WTC11 (cell line): ENCODE measurements around the gene A1BG. TPM values are rescaled to one million over a fixed set of nuclear protein-coding genes. Genes with fewer than 3 reads are reported as not detected.
A peak's percentile ranks its signal among the peaks of the same experiment; 100 is the strongest.

Source experiments
- ATAC-seq: fragments of 200-7000 bp; cut with Tn5 transposase; 2 replicates; pipeline ENCODE4 v1.10.0; 2021; ENCODE audit warnings: mild to moderate bottlenecking, moderate library complexity
- CTCF ChIA-PET: fragments of 300-600 bp; sonication (Branson Sonifier 250); formaldehyde crosslinking; loops from one replicate; lab custom pipeline; 2021; ENCODE audit warnings: antibody characterized with exemption; lab: Charles Lee
- POLR2A ChIA-PET: fragments of 350-600 bp; sonication (Branson Sonifier 250); formaldehyde crosslinking; loops from one replicate; lab custom pipeline; 2021; ENCODE audit warnings: antibody characterized with exemption; lab: Charles Lee
- DNase-seq: peaks from one replicate; pipeline ENCODE4 v3.0.0; 2021; ENCODE audit warnings: low spot score
- H3K27ac Mint-ChIP-seq: 2 replicates; pipeline ENCODE4 v1.8.0; 2021; ENCODE audit warnings: mixed read lengths
- H3K27me3 Mint-ChIP-seq: 2 replicates; pipeline ENCODE4 v1.8.0; 2021; ENCODE audit warnings: low read depth, mild to moderate bottlenecking, moderate library complexity, mixed read lengths
- H3K36me3 Mint-ChIP-seq: 2 replicates; pipeline ENCODE4 v1.8.0; 2021; ENCODE audit warnings: mixed read lengths
- H3K4me1 Mint-ChIP-seq: 2 replicates; pipeline ENCODE4 v1.8.0; 2022; ENCODE audit warnings: mixed read lengths
- H3K4me3 Mint-ChIP-seq: 2 replicates; pipeline ENCODE4 v1.8.0; 2021; ENCODE audit warnings: mild to moderate bottlenecking, moderate library complexity, mixed read lengths
- H3K9me3 Mint-ChIP-seq: 2 replicates; pipeline ENCODE4 v1.8.0; 2021; ENCODE audit warnings: mixed read lengths
- ATF3 ChIP-seq: sonication (generic); formaldehyde crosslinking; conservative IDR thresholded peaks from 2 replicates; pipeline ENCODE4 v1.8.1; 2022; ENCODE audit warnings: mild to moderate bottlenecking, missing genetic modification reagents
- CREB1 ChIP-seq: sonication (generic); formaldehyde crosslinking; IDR thresholded peaks from 2 replicates; pipeline ENCODE4 v1.8.0; 2023; ENCODE audit warnings: mild to moderate bottlenecking, missing genetic modification reagents
- EMX1 ChIP-seq: fragments of 250-450 bp; sonication (Bioruptor Pico); IDR thresholded peaks from 2 replicates; pipeline ENCODE4 v1.8.0; 2021; ENCODE audit warnings: mild to moderate bottlenecking
- ERG ChIP-seq: fragments of 250-450 bp; sonication (Bioruptor Pico); IDR thresholded peaks from 2 replicates; pipeline ENCODE4 v1.8.0; 2021; ENCODE audit warnings: mild to moderate bottlenecking
- FOXK1 ChIP-seq: sonication (generic); formaldehyde crosslinking; IDR thresholded peaks from 2 replicates; pipeline ENCODE4 v1.8.0; 2022; ENCODE audit warnings: mild to moderate bottlenecking, moderate library complexity, missing genetic modification reagents
- GABPB1 ChIP-seq: sonication (generic); formaldehyde crosslinking; IDR thresholded peaks from 2 replicates; pipeline ENCODE4 v1.8.1; 2023; ENCODE audit warnings: mild to moderate bottlenecking, missing genetic modification reagents
- GTF2I ChIP-seq: fragments of 250-450 bp; sonication (Bioruptor Pico); conservative IDR thresholded peaks from 2 replicates; pipeline ENCODE4 v1.4.0; 2021; ENCODE audit warnings: mild to moderate bottlenecking
- NFATC4 ChIP-seq: fragments of 250-450 bp; sonication (Bioruptor Pico); IDR thresholded peaks from 2 replicates; pipeline ENCODE4 v1.9.0; 2021; ENCODE audit warnings: mild to moderate bottlenecking
- PRRX2 ChIP-seq: fragments of 250-450 bp; sonication (Bioruptor Pico); IDR thresholded peaks from 2 replicates; pipeline ENCODE4 v1.8.0; 2021; ENCODE audit warnings: mild to moderate bottlenecking
- SMAD4 ChIP-seq: sonication (generic); formaldehyde crosslinking; IDR thresholded peaks from 2 replicates; pipeline ENCODE4 v1.8.0; 2022; ENCODE audit warnings: mild to moderate bottlenecking, missing genetic modification reagents
- TCF7 ChIP-seq: sonication (generic); formaldehyde crosslinking; IDR thresholded peaks from 2 replicates; pipeline ENCODE4 v1.8.0; 2022; ENCODE audit warnings: mild to moderate bottlenecking, low read depth, missing genetic modification reagents, moderate library complexity
- ZNF416 ChIP-seq: fragments of 250-450 bp; sonication (Bioruptor Pico); IDR thresholded peaks from 2 replicates; pipeline ENCODE4 v1.9.0; 2021; ENCODE audit warnings: mild to moderate bottlenecking, inconsistent platforms
- ZNF671 ChIP-seq: fragments of 250-450 bp; sonication (Bioruptor Pico); IDR thresholded peaks from 2 replicates; pipeline ENCODE4 v1.8.0; 2021; ENCODE audit warnings: mild to moderate bottlenecking
- total RNA-seq: library from RNA; stranded (reverse); gene quantifications from 3 replicates; pipeline ENCODE4 v1.2.3, GENCODE V29; 2021
- TF ChIP-seq, protein P1 (sequence below): sonication (generic); formaldehyde crosslinking; IDR thresholded peaks from 2 replicates; pipeline ENCODE4 v1.8.1; 2022; ENCODE audit warnings: mild to moderate bottlenecking, moderate library complexity, missing genetic modification reagents
- TF ChIP-seq, protein P2 (sequence below): sonication (generic); formaldehyde crosslinking; IDR thresholded peaks from 2 replicates; pipeline ENCODE4 v1.8.1; 2023; ENCODE audit warnings: mild to moderate bottlenecking, missing genetic modification reagents, borderline replicate concordance
- TF ChIP-seq, protein P3 (sequence below): fragments of 250-450 bp; sonication (Bioruptor Pico); IDR thresholded peaks from 2 replicates; pipeline ENCODE4 v1.9.0; 2021; ENCODE audit warnings: mild to moderate bottlenecking, borderline replicate concordance
- TF ChIP-seq, protein P4 (sequence below): sonication (generic); formaldehyde crosslinking; IDR thresholded peaks from 2 replicates; pipeline ENCODE4 v1.8.0; 2023; ENCODE audit warnings: mild to moderate bottlenecking, missing genetic modification reagents

Gene A1BG
- total RNA-seq, 1 experiment from 2014 or later = 24.3 TPM

GRCh38 chr19:58395979-58396627 lies 42.8 kb upstream of the A1BG start (continued):
- TF ChIP-seq GTF2I (CRISPR knock-in tag) (no peak), GABPB1 (no peak), ATF3 (CRISPR knock-in tag) (no peak)
- TF ChIP-seq, protein P1, sequence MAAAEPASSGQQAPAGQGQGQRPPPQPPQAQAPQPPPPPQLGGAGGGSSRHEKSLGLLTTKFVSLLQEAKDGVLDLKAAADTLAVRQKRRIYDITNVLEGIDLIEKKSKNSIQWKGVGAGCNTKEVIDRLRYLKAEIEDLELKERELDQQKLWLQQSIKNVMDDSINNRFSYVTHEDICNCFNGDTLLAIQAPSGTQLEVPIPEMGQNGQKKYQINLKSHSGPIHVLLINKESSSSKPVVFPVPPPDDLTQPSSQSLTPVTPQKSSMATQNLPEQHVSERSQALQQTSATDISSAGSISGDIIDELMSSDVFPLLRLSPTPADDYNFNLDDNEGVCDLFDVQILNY (CRISPR knock-in tag) = no peak

GRCh38 chr19:58395220-58395978 lies 42.1 kb upstream of the A1BG start, which contains the start of gene RNF225:
Gene RNF225, plus strand, starts transcription at chr19:58395656. Its CDS starts 434 bp downstream, at chr19:58396090.
- H3K36me3 Mint-ChIP-seq = peaks cover 37% of the 10 kb centered on the region
- CTCF ChIA-PET = interaction anchor here (1.1 to 1.7 kb wide), 4 partner anchors 12 to 186 kb away, joined by 3 to 5 read pairs (median 5); partner anchors contain the start of gene ZBTB45
- H3K4me1 Mint-ChIP-seq = peaks cover 10% of the 10 kb centered on the region
- no peaks in the 10 kb centered on the region for H3K9me3 Mint-ChIP-seq
- DNase-seq (peak; percentile 59), ATAC-seq (peak; percentile 67)
- POLR2A ChIA-PET = interaction anchor here (1.5 to 1.8 kb wide), 2 partner anchors 12 to 33 kb away, joined by 4 to 6 read pairs; partner anchors contain the start of gene ZNF497
- peak within 1 kb of the TSS; percentile 63 for H3K27ac Mint-ChIP-seq
- peak within 1 kb of the TSS; percentile 73 for H3K4me3 Mint-ChIP-seq
- peaks cover 33% of the 10 kb centered on the region for H3K27me3 Mint-ChIP-seq
- peak; percentile 89 for TF ChIP-seq EMX1 (CRISPR knock-in tag)
- TF ChIP-seq, protein P2, sequence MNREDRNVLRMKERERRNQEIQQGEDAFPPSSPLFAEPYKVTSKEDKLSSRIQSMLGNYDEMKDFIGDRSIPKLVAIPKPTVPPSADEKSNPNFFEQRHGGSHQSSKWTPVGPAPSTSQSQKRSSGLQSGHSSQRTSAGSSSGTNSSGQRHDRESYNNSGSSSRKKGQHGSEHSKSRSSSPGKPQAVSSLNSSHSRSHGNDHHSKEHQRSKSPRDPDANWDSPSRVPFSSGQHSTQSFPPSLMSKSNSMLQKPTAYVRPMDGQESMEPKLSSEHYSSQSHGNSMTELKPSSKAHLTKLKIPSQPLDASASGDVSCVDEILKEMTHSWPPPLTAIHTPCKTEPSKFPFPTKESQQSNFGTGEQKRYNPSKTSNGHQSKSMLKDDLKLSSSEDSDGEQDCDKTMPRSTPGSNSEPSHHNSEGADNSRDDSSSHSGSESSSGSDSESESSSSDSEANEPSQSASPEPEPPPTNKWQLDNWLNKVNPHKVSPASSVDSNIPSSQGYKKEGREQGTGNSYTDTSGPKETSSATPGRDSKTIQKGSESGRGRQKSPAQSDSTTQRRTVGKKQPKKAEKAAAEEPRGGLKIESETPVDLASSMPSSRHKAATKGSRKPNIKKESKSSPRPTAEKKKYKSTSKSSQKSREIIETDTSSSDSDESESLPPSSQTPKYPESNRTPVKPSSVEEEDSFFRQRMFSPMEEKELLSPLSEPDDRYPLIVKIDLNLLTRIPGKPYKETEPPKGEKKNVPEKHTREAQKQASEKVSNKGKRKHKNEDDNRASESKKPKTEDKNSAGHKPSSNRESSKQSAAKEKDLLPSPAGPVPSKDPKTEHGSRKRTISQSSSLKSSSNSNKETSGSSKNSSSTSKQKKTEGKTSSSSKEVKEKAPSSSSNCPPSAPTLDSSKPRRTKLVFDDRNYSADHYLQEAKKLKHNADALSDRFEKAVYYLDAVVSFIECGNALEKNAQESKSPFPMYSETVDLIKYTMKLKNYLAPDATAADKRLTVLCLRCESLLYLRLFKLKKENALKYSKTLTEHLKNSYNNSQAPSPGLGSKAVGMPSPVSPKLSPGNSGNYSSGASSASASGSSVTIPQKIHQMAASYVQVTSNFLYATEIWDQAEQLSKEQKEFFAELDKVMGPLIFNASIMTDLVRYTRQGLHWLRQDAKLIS (CRISPR knock-in tag) = peak; percentile 18; the same call in 1 of the 2 replicates
- TF ChIP-seq, protein P3, sequence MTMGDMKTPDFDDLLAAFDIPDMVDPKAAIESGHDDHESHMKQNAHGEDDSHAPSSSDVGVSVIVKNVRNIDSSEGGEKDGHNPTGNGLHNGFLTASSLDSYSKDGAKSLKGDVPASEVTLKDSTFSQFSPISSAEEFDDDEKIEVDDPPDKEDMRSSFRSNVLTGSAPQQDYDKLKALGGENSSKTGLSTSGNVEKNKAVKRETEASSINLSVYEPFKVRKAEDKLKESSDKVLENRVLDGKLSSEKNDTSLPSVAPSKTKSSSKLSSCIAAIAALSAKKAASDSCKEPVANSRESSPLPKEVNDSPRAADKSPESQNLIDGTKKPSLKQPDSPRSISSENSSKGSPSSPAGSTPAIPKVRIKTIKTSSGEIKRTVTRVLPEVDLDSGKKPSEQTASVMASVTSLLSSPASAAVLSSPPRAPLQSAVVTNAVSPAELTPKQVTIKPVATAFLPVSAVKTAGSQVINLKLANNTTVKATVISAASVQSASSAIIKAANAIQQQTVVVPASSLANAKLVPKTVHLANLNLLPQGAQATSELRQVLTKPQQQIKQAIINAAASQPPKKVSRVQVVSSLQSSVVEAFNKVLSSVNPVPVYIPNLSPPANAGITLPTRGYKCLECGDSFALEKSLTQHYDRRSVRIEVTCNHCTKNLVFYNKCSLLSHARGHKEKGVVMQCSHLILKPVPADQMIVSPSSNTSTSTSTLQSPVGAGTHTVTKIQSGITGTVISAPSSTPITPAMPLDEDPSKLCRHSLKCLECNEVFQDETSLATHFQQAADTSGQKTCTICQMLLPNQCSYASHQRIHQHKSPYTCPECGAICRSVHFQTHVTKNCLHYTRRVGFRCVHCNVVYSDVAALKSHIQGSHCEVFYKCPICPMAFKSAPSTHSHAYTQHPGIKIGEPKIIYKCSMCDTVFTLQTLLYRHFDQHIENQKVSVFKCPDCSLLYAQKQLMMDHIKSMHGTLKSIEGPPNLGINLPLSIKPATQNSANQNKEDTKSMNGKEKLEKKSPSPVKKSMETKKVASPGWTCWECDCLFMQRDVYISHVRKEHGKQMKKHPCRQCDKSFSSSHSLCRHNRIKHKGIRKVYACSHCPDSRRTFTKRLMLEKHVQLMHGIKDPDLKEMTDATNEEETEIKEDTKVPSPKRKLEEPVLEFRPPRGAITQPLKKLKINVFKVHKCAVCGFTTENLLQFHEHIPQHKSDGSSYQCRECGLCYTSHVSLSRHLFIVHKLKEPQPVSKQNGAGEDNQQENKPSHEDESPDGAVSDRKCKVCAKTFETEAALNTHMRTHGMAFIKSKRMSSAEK (CRISPR knock-in tag) = peak; percentile 74; the same call in 1 of the 2 replicates
- no peak for TF ChIP-seq GABPB1
- TF ChIP-seq ZNF671 = peak; percentile 17; the same call in 1 of the 2 replicates
- TF ChIP-seq ATF3 (CRISPR knock-in tag) = no peak
- no peak for TF ChIP-seq TCF7
- TF ChIP-seq CREB1 = peak; percentile 24; the same call in 1 of the 2 replicates
- TF ChIP-seq SMAD4 (CRISPR knock-in tag) = no peak
- TF ChIP-seq ZNF416 = peak; percentile 54
- TF ChIP-seq ERG = peak; percentile 59; the same call in 1 of the 2 replicates
- peak; percentile 47; the same call in 1 of the 2 replicates for TF ChIP-seq FOXK1 (CRISPR knock-in tag)
- TF ChIP-seq PRRX2 (CRISPR knock-in tag) = peak; percentile 94
- TF ChIP-seq, protein P1 (CRISPR knock-in tag) = peak; percentile 43; the same call in 1 of the 2 replicates
- TF ChIP-seq, protein P4, sequence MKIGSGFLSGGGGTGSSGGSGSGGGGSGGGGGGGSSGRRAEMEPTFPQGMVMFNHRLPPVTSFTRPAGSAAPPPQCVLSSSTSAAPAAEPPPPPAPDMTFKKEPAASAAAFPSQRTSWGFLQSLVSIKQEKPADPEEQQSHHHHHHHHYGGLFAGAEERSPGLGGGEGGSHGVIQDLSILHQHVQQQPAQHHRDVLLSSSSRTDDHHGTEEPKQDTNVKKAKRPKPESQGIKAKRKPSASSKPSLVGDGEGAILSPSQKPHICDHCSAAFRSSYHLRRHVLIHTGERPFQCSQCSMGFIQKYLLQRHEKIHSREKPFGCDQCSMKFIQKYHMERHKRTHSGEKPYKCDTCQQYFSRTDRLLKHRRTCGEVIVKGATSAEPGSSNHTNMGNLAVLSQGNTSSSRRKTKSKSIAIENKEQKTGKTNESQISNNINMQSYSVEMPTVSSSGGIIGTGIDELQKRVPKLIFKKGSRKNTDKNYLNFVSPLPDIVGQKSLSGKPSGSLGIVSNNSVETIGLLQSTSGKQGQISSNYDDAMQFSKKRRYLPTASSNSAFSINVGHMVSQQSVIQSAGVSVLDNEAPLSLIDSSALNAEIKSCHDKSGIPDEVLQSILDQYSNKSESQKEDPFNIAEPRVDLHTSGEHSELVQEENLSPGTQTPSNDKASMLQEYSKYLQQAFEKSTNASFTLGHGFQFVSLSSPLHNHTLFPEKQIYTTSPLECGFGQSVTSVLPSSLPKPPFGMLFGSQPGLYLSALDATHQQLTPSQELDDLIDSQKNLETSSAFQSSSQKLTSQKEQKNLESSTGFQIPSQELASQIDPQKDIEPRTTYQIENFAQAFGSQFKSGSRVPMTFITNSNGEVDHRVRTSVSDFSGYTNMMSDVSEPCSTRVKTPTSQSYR (CRISPR knock-in tag) = no peak
- peak; percentile 78 for TF ChIP-seq NFATC4 (CRISPR knock-in tag)
